ENCODE measurements around the gene SERPINA12.

SERPINA12 gene

GRCh38 chr14:94465042-94465441 is 44.2 kb downstream of the SERPINA12 start:
- no peak for DNase-seq (ENCODE audit: low read depth)

- DNase-seq (ENCODE audit: low read depth): no peak
Observed at GRCh38 chr14:94464290-94464689, 45.0 kb downstream of the SERPINA12 start.

- DNase-seq (ENCODE audit: low read depth): no peak
Observed at GRCh38 chr14:94462763-94463572, 46.3 kb downstream of the SERPINA12 start.

GRCh38 chr14:94462219-94462551 is 47.1 kb downstream of the SERPINA12 start:
- DNase-seq (ENCODE audit: low read depth): no peak

- DNase-seq (ENCODE audit: low read depth): no peak
Observed at GRCh38 chr14:94461526-94462218, 47.6 kb downstream of the SERPINA12 start.

GRCh38 chr14:94460631-94461416 is 48.4 kb downstream of the SERPINA12 start:
- no peak for DNase-seq (ENCODE audit: low read depth)

- DNase-seq (ENCODE audit: low read depth): no peak
Observed at GRCh38 chr14:94458558-94459205, 50.6 kb downstream of the SERPINA12 start.

GRCh38 chr14:94458096-94458495 is 51.2 kb downstream of the SERPINA12 start:
- DNase-seq (ENCODE audit: low read depth): no peak

- DNase-seq (ENCODE audit: low read depth): no peak
Observed at GRCh38 chr14:94455928-94456327, 53.3 kb downstream of the SERPINA12 start.

GRCh38 chr14:94451826-94452225 is 57.4 kb downstream of the SERPINA12 start:
- DNase-seq (ENCODE audit: low read depth): no peak

GRCh38 chr14:94451091-94451771 is 58.0 kb downstream of the SERPINA12 start:
- DNase-seq (ENCODE audit: low read depth): no peak

- no peak for DNase-seq (ENCODE audit: low read depth)
Observed at GRCh38 chr14:94450722-94451090, 58.6 kb downstream of the SERPINA12 start.

GRCh38 chr14:94449930-94450329 is 59.3 kb downstream of the SERPINA12 start:
- no peak for DNase-seq (ENCODE audit: low read depth)

GRCh38 chr14:94448071-94448808 is 61.0 kb downstream of the SERPINA12 start:
- DNase-seq (ENCODE audit: low read depth): no peak

GRCh38 chr14:94447206-94447605 is 62.1 kb downstream of the SERPINA12 start:
- no peak for DNase-seq (ENCODE audit: low read depth)

- no peak for DNase-seq (ENCODE audit: low read depth)
Observed at GRCh38 chr14:94446126-94446525, 63.1 kb downstream of the SERPINA12 start.

GRCh38 chr14:94445003-94445402 is 64.3 kb downstream of the SERPINA12 start:
- no peak for DNase-seq (ENCODE audit: low read depth)

GRCh38 chr14:94441531-94442205 is 67.6 kb downstream of the SERPINA12 start:
- no peak for DNase-seq (ENCODE audit: low read depth)

GRCh38 chr14:94441130-94441529 is 68.1 kb downstream of the SERPINA12 start:
- DNase-seq (ENCODE audit: low read depth): no peak

- no peak for DNase-seq (ENCODE audit: low read depth)
Observed at GRCh38 chr14:94439453-94440057, 69.7 kb downstream of the SERPINA12 start.
